Activated CD4-positive, alpha-beta memory T cell treated with anti-CD3 and anti-CD28 coated beads, Interleukin-2, amount 10 ng/mL, durations not matched to agents 7 days and 5 days (primary cell): ENCODE results near the gene BANF1. TPM values are rescaled to one million over a fixed set of nuclear protein-coding genes. Genes with fewer than 3 reads are reported as not detected.

Experiments
- CTCF ChIA-PET: fragments of 350-600 bp; sonication (Branson Sonifier 250); formaldehyde crosslinking; loops from one replicate; lab custom pipeline; 2021; ENCODE audit warnings: antibody characterized with exemption, inconsistent platforms; lab: Charles Lee
- POLR2A ChIA-PET: fragments of 350-600 bp; sonication (Branson Sonifier 250); formaldehyde crosslinking; loops from one replicate; lab custom pipeline; 2021; ENCODE audit warnings: antibody characterized with exemption; lab: Charles Lee
- DNase-seq: peaks from one replicate; pipeline ENCODE4 v3.0.0-alpha.2; 2020
- H3K27ac Mint-ChIP-seq: one replicate; pipeline ENCODE4 v1.8.0; 2021; ENCODE audit warnings: mild to moderate bottlenecking, mixed read lengths
- H3K27me3 Mint-ChIP-seq: one replicate; pipeline ENCODE4 v1.8.0; 2021; ENCODE audit warnings: mixed read lengths
- H3K36me3 Mint-ChIP-seq: one replicate; pipeline ENCODE4 v1.8.0; 2021; ENCODE audit warnings: low read depth, mixed read lengths
- H3K4me1 Mint-ChIP-seq: one replicate; pipeline ENCODE4 v1.8.0; 2021; ENCODE audit warnings: mixed read lengths
- H3K4me3 Mint-ChIP-seq: one replicate; pipeline ENCODE4 v1.8.0; 2021; ENCODE audit warnings: mild to moderate bottlenecking, mixed read lengths
- H3K9me3 Mint-ChIP-seq: one replicate; pipeline ENCODE4 v1.8.0; 2021; ENCODE audit warnings: mixed read lengths
- total RNA-seq, 2 experiments: library from RNA; stranded (reverse); gene quantifications; one replicate each; pipeline ENCODE4 v1.2.3, GENCODE V29; 2021

Gene BANF1
- total RNA-seq, 2 experiments from 2014 or later = 191 to 196 TPM

GRCh38 chr11:65981972-65982823 lies 20.1 kb upstream of the BANF1 start:
- Mint-ChIP-seq H3K4me1 (no peaks in the 10 kb centered on the region), H3K27me3 (no peaks in the 10 kb centered on the region), H3K36me3 (peaks cover 14% of the 10 kb centered on the region), H3K9me3 (no peaks in the 10 kb centered on the region), H3K4me3 (no peak overlapping the region), H3K27ac (no peak overlapping the region)
- DNase-seq = no peak
- POLR2A ChIA-PET = interaction anchor here (0.6 to 1.5 kb wide), 2 partner anchors 124 to 150 kb away, joined by 3 to 4 read pairs; no protein-coding TSS in a partner anchor
- CTCF ChIA-PET = interaction anchor here (0.7 to 5.1 kb wide), 5 partner anchors 40 to 122 kb away, joined by 3 to 44 read pairs (median 4); partner anchors contain the start of genes CCDC85B, FIBP and MUS81

- DNase-seq = no peak
- Mint-ChIP-seq H3K4me3 (no peak overlapping the region), H3K36me3 (peaks cover 9% of the 10 kb centered on the region), H3K4me1 (no peaks in the 10 kb centered on the region), H3K27me3 (no peaks in the 10 kb centered on the region), H3K9me3 (no peaks in the 10 kb centered on the region), H3K27ac (no peak overlapping the region)
- ChIA-PET CTCF (interaction anchor here (0.7 to 5.1 kb wide), 7 partner anchors 39 to 203 kb away, joined by 3 to 44 read pairs (median 4); partner anchors contain the start of genes CCDC85B, FIBP and MUS81), POLR2A (interaction anchor here (0.6 to 1.5 kb wide), 2 partner anchors 125 to 151 kb away, joined by 3 to 4 read pairs; no protein-coding TSS in a partner anchor)
Observed at GRCh38 chr11:65982824-65983588, 19.3 kb upstream of the BANF1 start.

- Mint-ChIP-seq H3K9me3 (no peaks in the 10 kb centered on the region), H3K27me3 (no peaks in the 10 kb centered on the region), H3K4me3 (no peak overlapping the region), H3K27ac (no peak overlapping the region), H3K36me3 (peaks cover 7% of the 10 kb centered on the region), H3K4me1 (no peaks in the 10 kb centered on the region)
- CTCF ChIA-PET = interaction anchor here (1.0 to 5.1 kb wide), 5 partner anchors 38 to 204 kb away, joined by 3 to 44 read pairs (median 4); partner anchors contain the start of genes CCDC85B, FIBP and MUS81
- POLR2A ChIA-PET = no interaction called here
- DNase-seq = no peak
Observed at GRCh38 chr11:65983589-65983987, 18.7 kb upstream of the BANF1 start.

DNA sequence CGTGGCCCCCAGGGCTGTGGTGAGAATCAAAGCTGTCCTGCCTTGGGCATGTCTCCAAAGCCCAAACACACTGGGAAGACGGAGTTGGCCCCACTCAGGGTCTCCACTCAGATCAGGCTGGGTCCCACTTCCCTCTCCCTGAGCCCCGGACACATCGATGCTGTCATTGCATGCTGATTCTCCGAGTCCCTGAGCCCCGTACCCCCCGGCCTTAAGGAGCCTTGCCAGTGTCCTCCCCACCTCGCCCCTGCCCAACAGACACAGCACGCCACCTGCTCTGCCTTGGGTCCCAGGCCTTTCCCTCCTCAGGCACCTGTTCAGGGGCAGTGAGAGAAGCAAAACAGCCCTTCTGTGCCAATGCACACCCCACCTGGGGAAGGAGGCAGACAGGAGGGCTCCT lies 15.0 kb upstream of the BANF1 start:
- Mint-ChIP-seq H3K36me3 (no peaks in the 10 kb centered on the region), H3K27ac (no peak overlapping the region), H3K4me3 (no peak overlapping the region), H3K27me3 (no peaks in the 10 kb centered on the region), H3K4me1 (peaks cover 5% of the 10 kb centered on the region), H3K9me3 (no peaks in the 10 kb centered on the region)
- no peak for DNase-seq
- CTCF ChIA-PET = interaction anchor here (1.4 to 6.1 kb wide), 4 partner anchors 98 to 128 kb away, joined by 12 to 46 read pairs (median 40); partner anchors contain the start of genes CCDC85B, FIBP and MUS81
- POLR2A ChIA-PET = interaction anchor here (1.7 kb wide), 1 partner anchor 117 kb away, joined by 5 read pairs; no protein-coding TSS in a partner anchor

DNA sequence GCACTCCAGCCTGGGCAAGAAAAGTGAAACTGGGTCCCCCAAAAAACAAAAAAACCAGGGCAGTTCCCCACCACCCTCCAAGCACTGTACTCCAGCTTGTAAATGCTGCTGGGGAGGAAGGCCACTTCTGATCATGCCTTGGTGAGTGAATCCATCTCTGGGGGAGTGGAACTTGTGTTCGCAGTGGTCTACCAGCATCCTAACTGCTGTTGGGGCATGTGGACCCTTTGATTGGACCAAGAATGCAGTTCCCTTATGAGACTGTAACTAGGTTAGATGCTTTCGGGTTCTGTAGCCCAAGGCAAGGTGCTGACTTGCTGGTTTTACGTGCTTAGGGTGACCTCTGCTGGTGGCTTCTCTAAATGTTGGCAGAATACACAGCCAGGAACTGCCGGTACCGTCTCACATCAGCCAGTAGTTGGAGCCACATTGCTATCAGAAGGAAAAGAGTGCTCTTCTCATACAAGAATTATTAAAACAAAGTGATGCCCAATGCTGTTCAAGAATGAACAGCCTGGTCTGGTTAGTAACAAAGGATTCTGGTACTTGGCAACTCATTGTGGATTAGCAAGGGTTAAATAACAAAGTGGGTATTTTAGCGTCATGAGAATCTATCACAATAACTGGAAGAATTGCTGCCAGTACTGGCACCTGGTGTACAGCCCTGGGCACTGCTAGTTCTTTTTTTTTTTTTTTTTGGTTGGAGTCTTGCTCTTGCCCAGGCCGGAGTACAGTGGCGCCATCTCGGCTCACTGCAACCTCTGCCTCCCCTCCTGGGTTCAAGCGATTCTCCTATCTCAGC lies 13.3 kb upstream of the BANF1 start:
- peak; percentile 94 for DNase-seq
- Mint-ChIP-seq H3K36me3 (no peaks in the 10 kb centered on the region), H3K9me3 (no peaks in the 10 kb centered on the region), H3K27ac (peak overlapping the region; percentile 73), H3K4me3 (no peak overlapping the region), H3K27me3 (no peaks in the 10 kb centered on the region), H3K4me1 (peaks cover 5% of the 10 kb centered on the region)
- CTCF ChIA-PET = interaction anchor here (0.6 to 6.1 kb wide), 13 partner anchors 14 to 295 kb away, joined by 3 to 46 read pairs (median 4); partner anchors contain the start of genes BANF1, CCDC85B, EIF1AD and FIBP
- POLR2A ChIA-PET = interaction anchor here (0.6 to 1.7 kb wide), 6 partner anchors 14 to 118 kb away, joined by 3 to 10 read pairs (median 4); partner anchors contain the start of genes CCDC85B and FIBP

DNA sequence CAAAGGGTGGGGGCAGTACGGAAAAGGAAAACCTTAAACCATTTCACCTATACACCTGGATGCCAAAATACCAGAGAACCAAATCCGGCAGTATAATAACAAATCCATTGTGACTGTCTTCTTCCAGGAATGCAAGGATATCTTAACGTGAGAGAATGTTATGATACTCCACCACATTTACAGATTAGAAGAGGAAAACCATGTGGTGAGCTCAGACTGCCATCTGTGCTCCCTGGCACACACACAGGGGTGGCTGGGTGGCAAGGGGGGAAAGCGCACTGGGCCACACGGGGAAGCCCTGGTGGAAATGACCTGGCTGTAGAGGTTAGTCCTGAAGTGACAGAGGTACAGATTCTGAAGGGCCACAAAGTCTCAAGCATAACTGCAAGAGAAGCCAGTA lies 10.2 kb upstream of the BANF1 start:
- Mint-ChIP-seq H3K9me3 (no peaks in the 10 kb centered on the region), H3K4me1 (peaks cover 7% of the 10 kb centered on the region), H3K27me3 (no peaks in the 10 kb centered on the region), H3K27ac (no peak overlapping the region), H3K36me3 (peaks cover 13% of the 10 kb centered on the region), H3K4me3 (no peak overlapping the region)
- CTCF ChIA-PET = interaction anchor here (0.6 to 6.1 kb wide), 6 partner anchors 9 to 212 kb away, joined by 3 to 46 read pairs (median 4); partner anchors contain the start of genes FIBP and MUS81
- no peak for DNase-seq
- POLR2A ChIA-PET = interaction anchor here (2.3 kb wide), 1 partner anchor 10 kb away, joined by 7 read pairs; the partner anchor contains the start of genes BANF1 and EIF1AD

- H3K27ac Mint-ChIP-seq = no peak overlapping the region
Observed at GRCh38 chr11:65997286-65997685, 5.0 kb upstream of the BANF1 start.

GRCh38 chr11:66002648-66003225 lies 434 bp downstream of the BANF1 start:
- Mint-ChIP-seq H3K9me3 (no peaks in the 10 kb centered on the region), H3K4me3 (peak overlapping the region; percentile 94), H3K4me1 (peaks cover 44% of the 10 kb centered on the region), H3K27ac (peak overlapping the region; percentile 95), H3K36me3 (peaks cover 60% of the 10 kb centered on the region), H3K27me3 (no peaks in the 10 kb centered on the region)
- ChIA-PET POLR2A (interaction anchor here (0.8 to 2.5 kb wide), 35 partner anchors 9 to 388 kb away, joined by 3 to 22 read pairs (median 5); partner anchors contain the start of genes BRMS1, CCDC85B, CFL1 and CST6), CTCF (interaction anchor here (0.8 to 1.9 kb wide), 8 partner anchors 14 to 151 kb away, joined by 3 to 12 read pairs (median 6); partner anchors contain the start of genes CCDC85B and MUS81)
- DNase-seq = no peak

More at GRCh38 chr11:65997286-65997685, 5.0 kb upstream of the BANF1 start:
- Mint-ChIP-seq H3K27me3 (no peaks in the 10 kb centered on the region), H3K36me3 (peaks cover 55% of the 10 kb centered on the region), H3K4me1 (peaks cover 34% of the 10 kb centered on the region), H3K4me3 (no peak overlapping the region), H3K9me3 (no peaks in the 10 kb centered on the region)
- POLR2A ChIA-PET = no interaction called here
- no peak for DNase-seq
- CTCF ChIA-PET = interaction anchor here (0.6 kb wide), 1 partner anchor 286 kb away, joined by 3 read pairs; no protein-coding TSS in a partner anchor

GRCh38 chr11:66003291-66003690 lies 988 bp downstream of the BANF1 start:
- no peak for DNase-seq
- H3K27me3 Mint-ChIP-seq = no peaks in the 10 kb centered on the region
- peak overlapping the region; percentile 78 for H3K27ac Mint-ChIP-seq
- ChIA-PET POLR2A (interaction anchor here (0.9 to 2.5 kb wide), 18 partner anchors 8 to 388 kb away, joined by 3 to 22 read pairs (median 5); partner anchors contain the start of genes CCDC85B, CFL1, CST6 and FIBP), CTCF (interaction anchor here (0.8 to 1.9 kb wide), 5 partner anchors 15 to 144 kb away, joined by 4 to 12 read pairs (median 6); partner anchors contain the start of genes CCDC85B and MUS81)
- peak overlapping the region; percentile 94 for H3K4me3 Mint-ChIP-seq
- peaks cover 55% of the 10 kb centered on the region for H3K36me3 Mint-ChIP-seq
- no peaks in the 10 kb centered on the region for H3K9me3 Mint-ChIP-seq
- peaks cover 43% of the 10 kb centered on the region for H3K4me1 Mint-ChIP-seq

DNA sequence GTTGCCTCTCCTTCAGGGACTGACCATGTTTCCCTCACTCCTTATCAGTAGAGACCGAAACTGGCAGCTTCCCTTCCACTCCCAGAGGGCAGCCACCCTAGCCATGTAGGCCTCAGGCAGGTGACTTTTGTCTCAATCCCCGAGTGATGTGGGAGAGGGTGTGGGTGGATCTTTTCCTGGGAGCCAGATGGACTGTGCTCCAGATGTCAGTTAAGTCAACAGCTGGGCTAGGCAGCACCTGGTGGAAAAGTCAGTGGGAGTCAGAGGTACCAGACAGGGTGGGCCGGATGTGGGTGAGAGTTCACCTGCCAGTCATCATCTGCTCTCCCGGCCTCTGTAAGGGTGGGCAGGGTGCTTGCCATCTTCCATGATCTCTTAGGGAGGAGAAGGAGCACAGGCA lies 1.9 kb downstream of the BANF1 start:
- no peak for DNase-seq
- H3K36me3 Mint-ChIP-seq = peaks cover 46% of the 10 kb centered on the region
- POLR2A ChIA-PET = interaction anchor here (1.1 kb wide), 1 partner anchor 143 kb away, joined by 3 read pairs; no protein-coding TSS in a partner anchor
- H3K4me3 Mint-ChIP-seq = peak overlapping the region; percentile 56
- H3K27me3 Mint-ChIP-seq = no peaks in the 10 kb centered on the region
- H3K4me1 Mint-ChIP-seq = peaks cover 37% of the 10 kb centered on the region
- peak overlapping the region; percentile 49 for H3K27ac Mint-ChIP-seq
- CTCF ChIA-PET = interaction anchor here (0.5 kb wide), 1 partner anchor 74 kb away, joined by 3 read pairs; no protein-coding TSS in a partner anchor
- H3K9me3 Mint-ChIP-seq = no peaks in the 10 kb centered on the region
